Neural crest cell (in vitro differentiated cells): Measurements from ENCODE around the gene KCNJ1. TPM values are rescaled to one million over a fixed set of nuclear protein-coding genes. Genes with fewer than 3 reads are reported as not detected.
A peak's percentile ranks its signal among the peaks of the same experiment; 100 is the strongest.

Experiments
- DNase-seq: peaks from one replicate; pipeline ENCODE4 v3.0.0; 2021; ENCODE audit warnings: low read depth, mixed read lengths, low spot score
- H3K27ac Mint-ChIP-seq: one replicate; pipeline ENCODE4 v1.8.0; 2021; ENCODE audit warnings: mild to moderate bottlenecking, mixed read lengths; ENCODE audit not compliant: unreplicated experiment
- H3K27me3 Mint-ChIP-seq: 2 replicates; pipeline ENCODE4 v1.8.0; 2021; ENCODE audit warnings: low read depth, mild to moderate bottlenecking, mixed read lengths
- H3K36me3 Mint-ChIP-seq: 2 replicates; pipeline ENCODE4 v1.8.0; 2021; ENCODE audit warnings: low read depth, mild to moderate bottlenecking, mixed read lengths
- H3K4me1 Mint-ChIP-seq: 2 replicates; pipeline ENCODE4 v1.8.0; 2021; ENCODE audit warnings: mixed read lengths
- H3K4me3 Mint-ChIP-seq: one replicate; pipeline ENCODE4 v1.8.0; 2021; ENCODE audit warnings: mild to moderate bottlenecking, mixed read lengths
- H3K9me3 Mint-ChIP-seq: 2 replicates; pipeline ENCODE4 v1.8.0; 2021; ENCODE audit warnings: mixed read lengths
- CTCF ChIP-seq: fragments of 200-600 bp; sonication (generic); conservative IDR thresholded peaks from 2 replicates; pipeline ENCODE4 v1.5.0; 2021; ENCODE audit warnings: antibody characterized with exemption, mild to moderate bottlenecking
- total RNA-seq: library from RNA; stranded (reverse); gene quantifications from 2 replicates; pipeline ENCODE4 v1.2.1, GENCODE V29; 2021

KCNJ1 gene
- total RNA-seq, 1 donor from 2014 or later = not detected

GRCh38 chr11:128904656-128905344 lies 37.7 kb upstream of the KCNJ1 start:
- DNase-seq = no peak
- Mint-ChIP-seq H3K4me1 (peaks cover 34% of the 10 kb centered on the region), H3K9me3 (no peaks in the 10 kb centered on the region), H3K36me3 (no peaks in the 10 kb centered on the region), H3K4me3 (peak overlapping the region; percentile 58), H3K27ac (no peak overlapping the region), H3K27me3 (peaks cover 85% of the 10 kb centered on the region)
- no peak for TF ChIP-seq CTCF

DNA sequence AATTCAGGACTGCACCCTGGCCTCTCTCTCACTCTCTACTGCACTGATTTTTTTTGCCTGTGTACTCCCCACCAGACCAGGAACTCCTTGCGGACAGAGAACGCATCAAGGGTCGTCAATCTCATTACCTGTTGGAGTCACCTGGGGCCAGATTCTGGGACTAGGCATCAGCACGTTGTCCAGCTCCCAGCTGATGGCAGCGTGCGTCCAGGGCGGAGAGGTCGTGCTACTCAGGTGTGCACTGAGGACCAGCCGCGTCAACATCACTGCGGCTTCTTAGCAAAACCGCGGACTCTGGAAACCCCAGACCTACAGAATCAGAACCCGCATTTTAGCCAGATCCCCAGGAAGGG lies 37.2 kb upstream of the KCNJ1 start:
- no peak for DNase-seq
- no peak for TF ChIP-seq CTCF
- H3K4me1 Mint-ChIP-seq = peaks cover 34% of the 10 kb centered on the region
- H3K9me3 Mint-ChIP-seq = no peaks in the 10 kb centered on the region
- peak overlapping the region; percentile 58 for H3K4me3 Mint-ChIP-seq
- H3K27me3 Mint-ChIP-seq = peaks cover 89% of the 10 kb centered on the region
- H3K27ac Mint-ChIP-seq = no peak overlapping the region
- H3K36me3 Mint-ChIP-seq = no peaks in the 10 kb centered on the region

GRCh38 chr11:128903248-128904061 lies 36.4 kb upstream of the KCNJ1 start:
- Mint-ChIP-seq H3K4me3 (peak overlapping the region; percentile 58), H3K27ac (no peak overlapping the region), H3K27me3 (peaks cover 94% of the 10 kb centered on the region), H3K4me1 (peaks cover 34% of the 10 kb centered on the region), H3K36me3 (no peaks in the 10 kb centered on the region), H3K9me3 (no peaks in the 10 kb centered on the region)
- DNase-seq = no peak
- no peak for TF ChIP-seq CTCF

- Mint-ChIP-seq H3K27ac (no peak overlapping the region), H3K9me3 (no peaks in the 10 kb centered on the region), H3K4me1 (peaks cover 34% of the 10 kb centered on the region), H3K27me3 (peaks cover 90% of the 10 kb centered on the region), H3K4me3 (peak overlapping the region; percentile 58), H3K36me3 (no peaks in the 10 kb centered on the region)
- DNase-seq = no peak
- TF ChIP-seq CTCF = no peak
These were observed 35.5 kb upstream of the KCNJ1 start for GRCh38 chr11:128902515-128903066.

- H3K27ac Mint-ChIP-seq = no peak overlapping the region
- peaks cover 83% of the 10 kb centered on the region for H3K27me3 Mint-ChIP-seq
- TF ChIP-seq CTCF = no peak
- H3K9me3 Mint-ChIP-seq = no peaks in the 10 kb centered on the region
- peaks cover 34% of the 10 kb centered on the region for H3K4me1 Mint-ChIP-seq
- H3K36me3 Mint-ChIP-seq = no peaks in the 10 kb centered on the region
- no peak overlapping the region for H3K4me3 Mint-ChIP-seq
- DNase-seq = no peak
These were observed 34.8 kb upstream of the KCNJ1 start for GRCh38 chr11:128901653-128902514.
